HL-60/S4 (cell line): Measurements from ENCODE around the gene S100A11.

Experiments used
- in situ Hi-C: fragments of 300-500 bp; cut with MboI; formaldehyde crosslinking; loops from 2 replicates; pipeline ENCODE4 v1.14.3; 2022; ENCODE audit warnings: low sequenced_read_pairs

Gene S100A11

DNA sequence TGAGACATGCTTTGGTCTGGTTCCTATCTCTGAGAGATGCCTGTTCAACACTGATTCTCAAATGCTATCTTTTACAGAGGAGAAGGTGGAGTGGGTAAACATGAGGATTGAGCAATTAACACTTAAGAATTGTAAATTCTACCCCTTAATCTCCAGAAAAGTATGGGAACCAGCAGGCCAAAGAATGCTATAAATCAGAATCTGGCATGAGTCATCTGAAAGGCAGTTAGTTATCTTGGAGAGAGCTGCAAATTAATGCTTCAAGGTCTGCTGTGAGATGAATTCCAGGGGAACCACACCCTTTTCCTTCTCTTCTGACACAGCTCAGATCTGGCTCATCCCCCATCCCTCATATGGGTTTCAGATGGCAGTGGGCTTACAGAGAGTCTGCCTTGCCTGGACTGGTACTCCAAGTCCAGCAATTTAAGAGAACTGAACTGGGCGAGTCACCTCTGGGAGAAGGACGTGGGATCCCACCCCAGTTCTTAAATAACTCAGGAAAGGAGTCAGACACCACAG is 48.3 kb downstream of the S100A11 start:
- in situ Hi-C loops = no loop called here

- in situ Hi-C loops = no loop called here
These were observed 50.2 kb downstream of the S100A11 start for GRCh38 chr1:151986501-151987190.

DNA sequence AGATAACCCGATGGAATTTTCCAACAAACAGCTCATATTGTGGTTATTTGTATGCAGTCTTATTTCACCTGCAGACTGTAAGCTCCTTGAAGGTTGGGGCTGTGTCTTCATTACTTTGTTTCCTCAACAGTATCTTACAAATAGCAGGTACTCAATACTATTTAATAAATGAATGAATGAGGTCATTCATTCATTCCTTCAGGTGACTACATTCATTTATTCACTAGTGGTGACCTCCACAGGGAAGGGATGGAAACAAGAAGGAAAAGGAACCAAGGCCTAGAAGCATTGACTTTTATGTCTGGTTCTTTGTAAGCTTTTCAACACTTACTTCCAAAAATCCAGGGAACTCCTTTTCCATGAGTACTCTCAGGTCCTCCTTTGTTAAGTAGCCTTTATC is 51.0 kb downstream of the S100A11 start:
- in situ Hi-C loops = no loop called here

DNA sequence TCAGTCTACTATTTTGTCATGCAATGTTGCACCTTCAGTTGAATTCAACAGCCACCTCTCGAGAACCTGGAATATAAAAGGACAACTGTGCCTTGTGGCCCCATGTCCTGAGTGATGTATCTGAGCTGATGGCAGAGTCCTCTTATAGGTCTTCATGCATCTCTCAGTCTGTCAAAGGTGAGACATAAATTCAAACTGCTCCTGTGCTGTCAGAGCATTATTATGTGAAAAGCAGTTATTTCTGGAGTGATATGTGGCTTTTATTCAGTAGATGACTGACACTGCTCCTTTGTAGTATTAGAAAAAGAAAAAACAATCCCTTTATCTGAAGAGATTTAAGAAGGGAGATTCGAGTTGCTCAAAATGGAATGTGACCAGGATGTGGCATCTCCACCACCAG is 51.5 kb downstream of the S100A11 start:
- in situ Hi-C loops = no loop called here

- in situ Hi-C loops = no loop called here
These were observed 52.4 kb downstream of the S100A11 start for GRCh38 chr1:151984313-151984956.
